Measurements from ENCODE around the gene XPC.
"Not testable (repeated sequence)": the region's sequence is repeated elsewhere in the genome, so short reads cannot be mapped to it uniquely, and the experiment has no call there.

Gene XPC

GRCh38 chr3:14131134-14131533 is 47.3 kb downstream of the XPC start:
- DNase-seq: no peak

DNA sequence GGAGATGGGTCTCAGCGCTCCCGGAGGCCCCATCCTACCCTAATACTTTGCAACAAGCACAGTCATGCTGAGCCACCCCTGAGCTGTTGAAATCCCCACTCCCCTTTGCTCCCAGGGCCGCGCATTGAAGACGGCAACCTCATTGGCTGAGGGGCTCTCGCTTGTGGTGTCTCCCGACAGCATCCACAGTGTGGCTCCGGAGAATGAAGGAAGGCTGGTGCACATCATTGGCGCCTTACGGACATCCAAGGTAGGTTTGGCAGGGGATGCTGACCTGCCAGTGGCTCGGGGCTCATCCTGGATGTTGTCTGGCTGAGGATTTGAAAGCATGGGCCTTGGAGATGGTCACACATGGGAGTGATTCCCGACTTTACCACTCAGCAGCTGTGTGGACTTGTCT is 47.7 kb downstream of the XPC start:
- no peak for DNase-seq

DNA sequence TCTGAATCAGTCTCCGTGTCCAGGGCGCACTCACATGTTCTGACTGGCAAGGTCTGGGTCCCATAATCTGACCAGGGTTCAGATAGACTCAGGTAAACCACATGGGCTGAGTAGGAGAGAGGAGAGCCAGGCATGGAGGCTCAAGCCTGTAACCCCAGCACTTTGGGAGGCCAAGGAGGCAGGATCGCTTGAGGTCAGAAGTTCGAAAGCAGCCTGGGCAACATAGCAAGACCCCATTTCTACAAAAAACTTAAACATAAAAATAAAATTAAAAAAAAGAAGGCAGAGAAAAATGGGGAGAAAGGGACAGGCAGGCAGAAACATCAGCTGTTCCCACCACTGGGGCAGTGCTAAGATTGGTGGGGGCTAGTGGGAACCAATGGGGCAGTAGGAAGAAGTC is 48.2 kb downstream of the XPC start:
- DNase-seq: no peak

- no peak for DNase-seq
Observed at GRCh38 chr3:14129296-14129695, 49.1 kb downstream of the XPC start.

- no peak for DNase-seq
Observed at GRCh38 chr3:14128724-14129123, 49.7 kb downstream of the XPC start.

DNA sequence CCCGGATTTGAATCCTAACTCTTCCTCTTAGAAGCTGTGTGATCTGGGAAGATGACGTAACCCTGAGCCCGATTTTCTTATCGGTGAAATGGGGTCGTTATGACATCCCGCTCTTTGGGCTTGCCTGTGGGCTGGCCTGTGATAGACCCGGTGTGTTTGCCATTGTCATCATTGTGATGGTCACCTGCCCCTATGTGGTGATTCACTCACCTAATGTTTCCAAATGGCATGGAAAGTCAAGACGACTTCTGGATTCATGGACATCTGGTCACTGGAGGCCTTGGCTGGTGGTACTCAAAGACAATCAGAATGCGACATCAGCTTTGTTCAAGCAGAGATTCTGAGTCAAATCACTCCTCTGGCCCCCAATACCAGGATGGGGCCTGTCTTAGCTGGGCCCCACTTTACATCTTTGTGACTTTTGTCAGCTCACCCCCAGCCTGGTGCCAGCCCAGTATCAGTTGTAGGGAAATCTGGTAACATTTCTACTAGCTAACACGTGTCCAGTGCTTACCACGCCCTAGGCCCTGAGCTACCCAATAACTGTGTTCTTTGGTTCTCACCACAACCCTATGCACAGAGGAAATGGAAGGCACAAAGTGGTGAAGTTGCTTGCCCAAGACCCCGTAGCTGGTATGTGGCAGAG is 50.8 kb downstream of the XPC start:
- DNase-seq: no peak

- no peak for DNase-seq
Observed at GRCh38 chr3:14126887-14127505, 51.4 kb downstream of the XPC start.

GRCh38 chr3:14126017-14126886 is 52.1 kb downstream of the XPC start:
- DNase-seq: no peak

DNA sequence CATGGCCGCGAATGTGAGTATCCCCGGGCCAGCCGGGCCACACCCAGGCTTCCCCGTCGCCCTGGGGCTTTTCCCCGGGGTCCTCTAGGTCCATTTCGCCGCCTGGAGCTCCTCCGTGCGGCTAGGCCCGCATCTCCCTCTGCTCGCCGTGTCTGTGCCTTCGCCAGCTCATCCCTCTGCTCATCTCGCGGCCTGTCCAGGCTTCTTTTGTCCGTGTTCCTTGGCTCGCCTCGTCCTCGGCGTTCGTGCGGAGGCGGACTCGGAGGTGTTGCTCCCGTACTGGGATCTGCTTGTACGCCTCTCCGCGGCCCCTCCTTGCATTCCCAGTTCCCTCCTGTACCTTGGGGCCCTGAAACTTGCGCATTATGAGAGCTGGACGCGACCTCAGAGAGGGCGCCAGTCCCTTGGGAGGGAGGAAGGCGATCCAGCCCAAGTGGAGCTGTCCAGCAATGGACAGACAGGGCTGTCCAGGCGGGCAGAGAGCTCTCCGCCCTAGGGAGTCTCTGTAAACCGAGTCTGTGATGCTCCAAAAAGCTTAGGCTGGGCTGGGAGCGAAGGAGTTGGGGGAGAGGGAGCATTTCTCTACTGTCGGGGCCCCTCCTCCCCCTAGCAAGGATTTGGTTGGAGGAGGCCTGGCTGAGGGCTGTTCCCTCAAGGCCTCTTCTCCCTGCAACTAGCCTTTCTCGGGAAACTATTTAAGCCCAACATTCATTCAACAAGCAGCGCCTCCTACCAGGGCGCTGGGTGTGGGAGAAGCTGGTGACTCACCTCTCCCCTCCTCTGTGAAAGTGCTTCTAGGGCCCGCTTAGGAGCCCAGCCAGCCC is 53.0 kb downstream of the XPC start:
- peak; percentile 70 for DNase-seq

- peak; percentile 89 for DNase-seq
Observed at GRCh38 chr3:14124615-14125192, 53.7 kb downstream of the XPC start, which contains the start of the genes CHCHD4 and TMEM43. TSS of gene CHCHD4 (minus strand) at chr3:14124870. CDS start at chr3:14124676, 194 bp downstream. TSS of gene TMEM43 (plus strand) at chr3:14125052. CDS start at chr3:14125194, 142 bp downstream.

DNA sequence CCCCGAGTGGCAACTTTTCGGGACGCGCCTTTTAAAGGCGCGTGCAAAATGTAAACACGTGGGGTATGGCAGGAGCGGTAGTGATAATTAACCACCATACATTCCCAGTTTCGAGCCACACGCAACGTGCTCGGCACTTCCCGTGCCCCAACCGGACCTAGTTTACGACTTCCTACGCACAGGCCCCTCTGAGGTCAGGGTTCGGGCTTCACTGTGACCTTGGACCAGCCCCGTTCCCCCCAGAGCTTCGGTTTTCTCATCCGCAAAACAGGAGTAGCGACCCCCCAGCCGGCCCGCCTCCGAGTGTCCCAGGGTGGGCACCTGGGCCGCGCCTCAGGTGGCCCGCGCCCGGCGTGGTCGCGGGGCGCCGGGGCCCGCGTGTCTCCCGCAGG is 54.2 kb downstream of the XPC start:
- peak; percentile 43 for DNase-seq

- DNase-seq: no peak
Observed at GRCh38 chr3:14123308-14124222, 54.8 kb downstream of the XPC start.

GRCh38 chr3:14122301-14122700 is 56.1 kb downstream of the XPC start:
- DNase-seq: no peak

- DNase-seq: no peak
Observed at GRCh38 chr3:14121859-14122258, 56.5 kb downstream of the XPC start.

- not testable (repeated sequence) for DNase-seq
Observed at GRCh38 chr3:14120921-14121448, 57.4 kb downstream of the XPC start.

DNA sequence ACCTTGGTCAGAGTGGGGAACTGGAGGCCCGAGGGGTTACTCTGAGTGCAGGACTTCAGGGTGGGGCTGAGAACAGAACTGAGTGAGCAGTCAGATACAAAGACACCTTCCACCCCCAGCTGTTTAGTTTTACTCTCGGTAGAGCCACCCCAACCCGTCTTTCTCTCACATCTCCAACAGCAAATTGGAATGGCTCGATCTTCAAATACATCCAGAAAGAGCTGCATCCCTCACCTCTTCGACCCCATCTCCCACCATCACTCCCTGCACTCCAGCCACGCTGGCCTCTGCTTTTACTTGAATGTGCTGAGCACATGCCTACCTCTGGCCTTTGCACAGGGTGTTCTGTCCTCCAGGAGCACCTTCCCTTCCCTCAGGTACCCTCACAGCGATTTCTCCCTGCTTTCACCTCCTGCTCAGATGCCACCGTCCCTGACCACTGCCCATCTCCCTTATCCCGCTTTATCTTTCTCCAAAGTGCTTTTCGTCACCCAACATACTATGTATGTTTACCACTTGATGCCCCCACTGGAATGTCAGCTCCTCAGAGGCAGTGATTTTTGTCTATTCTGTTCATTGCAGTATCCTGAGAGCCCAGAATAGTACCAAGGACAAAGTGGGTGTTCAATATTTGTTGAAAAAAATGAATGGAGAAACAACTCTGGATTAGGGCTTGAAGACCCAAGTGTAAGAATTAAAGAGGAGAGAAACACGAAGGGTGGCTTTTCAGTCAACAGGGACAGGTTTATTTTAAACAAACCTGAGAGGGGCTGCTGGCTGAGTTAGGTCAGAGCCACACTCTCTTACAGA is 58.1 kb downstream of the XPC start:
- no peak for DNase-seq

DNA sequence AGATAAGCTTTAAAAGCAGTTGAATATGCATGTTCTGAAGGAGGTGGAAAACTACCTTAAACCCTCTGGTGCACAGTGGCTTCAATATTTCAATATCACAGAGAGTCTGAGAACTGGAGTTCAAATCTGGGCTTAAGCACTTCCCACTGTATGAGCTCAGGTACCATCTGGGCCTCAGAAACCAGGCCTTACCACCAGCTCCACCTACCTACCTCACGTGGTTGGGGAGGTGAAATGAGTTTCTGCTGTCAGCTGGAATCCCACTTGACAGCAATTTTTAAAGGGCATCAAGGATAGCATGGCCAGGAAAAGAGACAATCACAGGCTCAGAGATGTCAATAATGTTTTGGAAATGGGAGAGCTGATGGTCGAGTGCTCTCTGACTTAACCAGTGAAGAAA is 58.8 kb downstream of the XPC start:
- DNase-seq: no peak

DNA sequence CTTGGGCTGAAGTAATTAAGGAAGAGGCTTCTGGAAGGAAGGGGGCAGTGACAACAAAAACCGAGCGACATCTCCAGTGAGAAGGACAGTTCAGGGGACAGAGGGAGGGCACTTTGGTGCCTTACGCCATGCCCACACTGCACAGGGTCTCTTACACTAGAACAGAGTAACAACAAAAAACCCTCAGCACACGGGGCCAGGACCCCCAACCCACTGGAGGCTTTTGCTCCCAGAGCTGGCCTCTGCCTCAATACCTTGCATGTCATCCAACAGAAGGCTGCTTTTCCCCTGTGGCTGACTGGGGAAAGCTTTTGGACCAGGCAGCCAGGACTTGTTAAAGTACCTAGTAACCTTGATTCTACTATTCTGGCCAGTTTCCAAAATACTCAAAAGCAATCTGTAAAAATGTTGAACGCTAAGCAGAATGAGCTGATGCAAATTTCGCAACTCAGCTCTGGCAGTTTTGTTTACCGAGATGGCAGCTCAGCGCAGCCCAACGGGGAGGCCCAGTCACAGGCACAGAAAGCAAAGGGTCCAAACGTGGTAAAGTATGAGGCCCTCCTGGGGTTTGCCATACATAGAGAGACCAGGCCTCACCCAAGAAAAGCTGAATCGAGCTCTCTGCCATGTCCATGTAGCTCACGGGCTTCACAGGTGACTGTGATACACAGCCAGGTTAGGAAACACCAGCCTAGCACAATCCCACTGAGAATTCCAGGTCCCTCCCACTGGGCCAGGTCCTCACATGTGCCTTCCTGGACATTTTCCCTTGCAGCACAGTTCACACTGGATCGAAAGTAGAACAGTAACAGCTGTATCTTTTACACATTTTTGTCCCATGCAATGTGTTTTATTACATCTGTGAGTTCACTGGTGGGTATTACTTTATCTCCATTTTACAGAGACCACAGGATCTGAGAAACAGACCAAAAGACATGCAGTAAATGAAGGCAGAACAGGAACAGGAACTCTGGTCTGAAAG is 59.7 kb downstream of the XPC start:
- no peak for DNase-seq
